Stimulated activated memory B cell treated with anti-CD40 and anti-IgM and Interleukin-4, amounts not matched to agents 10 μg/mL and 1 μg/mL and 100 μg/mL, for 72 hours (primary cell): ENCODE results near the gene PRKCA.

Experiments used
- ATAC-seq: fragments of 150-1000 bp; cut with Tn5 transposase; 2 replicates; pipeline ENCODE4 v1.10.0; 2021
- H3K27ac Mint-ChIP-seq: one replicate; pipeline ENCODE4 v1.8.0; 2022; ENCODE audit warnings: mild to moderate bottlenecking, mixed read lengths
- H3K27me3 Mint-ChIP-seq: one replicate; pipeline ENCODE4 v1.8.0; 2022; ENCODE audit warnings: mixed read lengths
- H3K36me3 Mint-ChIP-seq: one replicate; pipeline ENCODE4 v1.8.0; 2022; ENCODE audit warnings: mixed read lengths
- H3K4me1 Mint-ChIP-seq: one replicate; pipeline ENCODE4 v1.8.0; 2022; ENCODE audit warnings: mixed read lengths
- H3K4me3 Mint-ChIP-seq: one replicate; pipeline ENCODE4 v1.8.0; 2022; ENCODE audit warnings: mild to moderate bottlenecking, moderate library complexity, mixed read lengths
- H3K9me3 Mint-ChIP-seq: one replicate; pipeline ENCODE4 v1.8.0; 2022; ENCODE audit warnings: mixed read lengths

PRKCA gene

DNA sequence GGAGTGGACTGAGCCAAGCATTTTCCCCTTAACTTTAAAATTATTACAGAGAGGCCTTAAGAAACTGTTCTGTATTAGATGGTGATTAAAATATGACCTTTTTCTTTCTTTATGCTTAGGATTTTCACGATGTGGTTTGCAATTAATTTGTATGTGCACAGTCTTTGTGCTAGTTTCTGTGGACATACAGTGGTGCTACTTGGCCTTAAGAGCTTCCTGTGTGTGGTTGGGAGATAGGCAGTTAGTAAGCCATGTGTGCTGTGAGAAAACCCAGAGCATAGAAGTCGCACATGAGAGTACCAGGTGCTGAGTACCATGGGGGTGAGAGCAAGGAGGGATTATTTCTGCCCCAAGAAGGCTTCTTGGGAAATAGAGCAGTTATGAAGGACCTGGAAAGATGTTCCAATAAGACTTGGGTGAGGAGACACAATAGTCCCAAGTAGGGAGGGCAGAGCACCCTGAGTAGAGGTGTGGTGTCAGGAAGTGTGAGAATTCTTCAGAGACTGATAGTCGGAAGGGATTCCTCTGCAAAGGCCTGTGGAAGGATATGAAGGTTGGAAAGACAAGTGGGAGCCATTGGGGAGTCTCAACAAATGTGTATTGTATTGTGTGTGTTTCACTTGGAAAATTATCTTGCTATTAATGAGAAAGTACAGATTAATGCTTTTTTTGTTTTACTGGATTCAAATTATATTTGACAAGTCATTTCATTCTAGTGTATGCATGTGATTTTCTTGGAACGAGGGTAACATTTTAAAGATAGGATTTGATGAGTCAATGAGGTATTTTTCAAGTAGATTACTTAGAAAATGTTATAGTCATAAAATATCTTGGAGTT is 239.9 kb downstream of the PRKCA start:
- ATAC-seq, result peak; percentile 86
- H3K27ac Mint-ChIP-seq, result peak overlapping the region; percentile 12
- H3K4me1 Mint-ChIP-seq, result peaks cover 7% of the 10 kb centered on the region
- H3K9me3 Mint-ChIP-seq, result peaks cover 9% of the 10 kb centered on the region
- H3K36me3 Mint-ChIP-seq, result no peaks in the 10 kb centered on the region
- H3K27me3 Mint-ChIP-seq, result peaks cover 13% of the 10 kb centered on the region
- no peak overlapping the region for H3K4me3 Mint-ChIP-seq

DNA sequence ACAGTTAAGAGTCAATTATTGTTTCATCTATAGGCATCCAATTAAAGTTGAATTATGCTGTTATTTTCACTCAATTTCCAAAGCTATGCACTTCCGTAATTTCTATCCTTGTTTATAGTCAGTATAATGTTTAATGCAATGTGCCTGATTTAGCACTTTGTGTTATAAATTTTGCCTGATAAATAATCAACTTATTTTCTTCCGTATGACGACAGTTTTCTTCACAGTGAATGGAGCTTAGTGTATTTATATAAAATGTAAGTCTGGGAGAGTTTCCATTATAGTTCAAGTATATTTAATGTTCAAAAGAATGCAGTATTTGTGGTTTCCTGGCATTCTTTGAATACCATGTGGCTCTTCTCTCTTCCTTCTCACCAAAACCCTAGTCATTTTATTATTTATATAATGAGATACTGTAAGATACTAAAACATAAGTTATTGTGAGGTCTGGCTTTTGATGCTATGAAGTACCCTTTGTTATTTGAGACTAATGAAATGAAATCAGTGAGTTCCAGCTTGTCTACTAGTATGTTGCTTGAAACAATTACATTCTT is 240.6 kb downstream of the PRKCA start:
- Mint-ChIP-seq H3K27me3 (peaks cover 13% of the 10 kb centered on the region), H3K4me1 (peaks cover 7% of the 10 kb centered on the region), H3K36me3 (no peaks in the 10 kb centered on the region), H3K9me3 (peaks cover 9% of the 10 kb centered on the region), H3K4me3 (no peak overlapping the region), H3K27ac (no peak overlapping the region)
- ATAC-seq, result no peak

DNA sequence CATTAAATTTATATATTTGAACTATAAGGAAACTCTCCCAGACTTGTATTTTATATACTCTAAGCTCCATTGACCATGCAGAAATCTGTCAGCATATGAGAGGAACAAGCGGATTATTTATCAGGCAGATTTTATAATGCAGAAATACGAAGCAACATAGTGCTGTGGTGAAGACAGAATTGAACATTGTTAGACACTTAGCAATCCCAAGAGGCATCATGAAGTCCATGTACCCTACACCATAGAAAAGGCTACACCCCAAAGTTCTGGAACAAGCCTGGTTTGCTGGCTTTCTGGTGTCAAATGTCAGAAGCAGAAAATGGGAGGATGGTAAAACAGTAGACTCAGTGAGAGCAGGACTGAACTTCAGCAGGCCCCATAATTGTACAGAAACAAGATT is 241.1 kb downstream of the PRKCA start:
- Mint-ChIP-seq H3K4me1 (peaks cover 7% of the 10 kb centered on the region), H3K36me3 (no peaks in the 10 kb centered on the region), H3K27ac (no peak overlapping the region), H3K4me3 (no peak overlapping the region), H3K9me3 (peaks cover 9% of the 10 kb centered on the region), H3K27me3 (peaks cover 13% of the 10 kb centered on the region)
- no peak for ATAC-seq

DNA sequence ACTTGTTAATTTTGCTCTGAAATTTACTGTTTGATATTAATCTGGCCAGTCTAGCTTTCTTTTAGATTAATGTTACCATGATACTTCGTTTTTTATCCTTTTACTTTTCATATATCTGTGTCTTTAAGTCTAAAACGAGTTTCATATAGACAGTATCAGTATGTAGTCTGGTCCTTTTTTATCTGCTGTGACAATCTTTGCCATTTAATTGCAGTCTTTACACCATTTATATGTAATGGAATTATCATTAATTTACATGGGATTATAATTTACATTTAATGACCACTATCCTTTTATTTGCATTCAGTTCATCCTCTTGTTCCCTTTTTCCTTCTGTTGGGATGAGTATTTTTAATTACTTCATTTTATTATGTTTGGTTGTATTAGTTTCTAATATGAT is 243.5 kb downstream of the PRKCA start:
- peaks cover 13% of the 10 kb centered on the region for H3K27me3 Mint-ChIP-seq
- no peak overlapping the region for H3K27ac Mint-ChIP-seq
- no peak overlapping the region for H3K4me3 Mint-ChIP-seq
- peaks cover 7% of the 10 kb centered on the region for H3K4me1 Mint-ChIP-seq
- peaks cover 9% of the 10 kb centered on the region for H3K9me3 Mint-ChIP-seq
- ATAC-seq, result no peak
- no peaks in the 10 kb centered on the region for H3K36me3 Mint-ChIP-seq

DNA sequence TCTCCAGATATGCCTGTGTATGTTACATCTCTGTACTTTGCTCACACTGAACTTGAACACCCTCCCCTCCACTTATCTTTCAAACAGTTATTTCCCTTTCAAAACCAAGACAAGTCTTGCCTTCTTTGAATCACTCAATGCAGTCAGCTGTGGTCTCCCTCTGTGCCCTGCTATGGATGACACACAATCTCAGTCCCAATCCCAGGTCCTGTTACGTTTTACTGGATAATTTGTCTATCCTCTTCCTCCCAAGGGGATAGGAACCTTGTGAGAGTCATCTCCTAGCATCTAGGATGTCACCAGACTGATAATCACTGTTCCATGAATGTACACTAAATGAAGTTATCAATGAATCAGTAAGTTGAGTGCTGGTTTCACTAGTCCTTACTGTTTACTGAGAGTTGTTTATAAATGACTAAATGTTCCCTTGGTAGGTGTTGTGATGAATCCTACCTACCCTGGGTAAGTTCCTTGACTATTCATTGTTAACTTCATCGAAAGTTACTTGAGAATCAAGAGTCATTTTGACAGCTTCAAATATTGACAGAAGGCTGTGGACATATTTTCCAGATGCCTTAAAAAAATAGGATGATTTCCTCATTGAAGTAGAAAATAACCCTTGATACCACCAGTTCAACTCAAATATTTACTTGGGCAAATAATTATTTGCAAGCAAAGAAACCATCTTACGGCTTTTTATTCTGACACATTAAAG is 244.9 kb downstream of the PRKCA start:
- Mint-ChIP-seq H3K27me3 (peaks cover 8% of the 10 kb centered on the region), H3K9me3 (peaks cover 9% of the 10 kb centered on the region), H3K27ac (no peak overlapping the region), H3K36me3 (no peaks in the 10 kb centered on the region), H3K4me3 (no peak overlapping the region), H3K4me1 (peaks cover 3% of the 10 kb centered on the region)
- no peak for ATAC-seq

DNA sequence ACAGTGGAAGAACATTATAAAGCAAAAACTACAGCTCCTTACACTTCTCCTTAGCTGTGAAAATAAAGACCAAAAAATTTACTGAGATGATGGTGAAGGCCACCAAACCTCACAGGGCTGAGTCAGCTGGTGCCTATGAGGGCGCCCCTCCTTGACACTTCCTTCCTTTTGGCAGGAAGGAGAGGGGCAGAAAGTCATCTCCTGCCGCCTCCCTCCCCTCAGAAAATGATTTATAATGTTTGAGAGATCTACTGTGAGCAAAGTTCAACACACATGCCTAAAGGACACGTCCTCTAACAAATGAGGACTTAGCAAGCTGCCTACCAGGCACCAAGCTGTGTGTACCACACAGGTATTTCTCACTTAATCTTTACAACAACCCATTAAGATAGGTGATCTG is 245.7 kb downstream of the PRKCA start:
- ATAC-seq, result no peak
- H3K4me3 Mint-ChIP-seq, result no peak overlapping the region
- no peaks in the 10 kb centered on the region for H3K36me3 Mint-ChIP-seq
- H3K27ac Mint-ChIP-seq, result no peak overlapping the region
- H3K4me1 Mint-ChIP-seq, result no peaks in the 10 kb centered on the region
- no peaks in the 10 kb centered on the region for H3K27me3 Mint-ChIP-seq
- H3K9me3 Mint-ChIP-seq, result peaks cover 9% of the 10 kb centered on the region

DNA sequence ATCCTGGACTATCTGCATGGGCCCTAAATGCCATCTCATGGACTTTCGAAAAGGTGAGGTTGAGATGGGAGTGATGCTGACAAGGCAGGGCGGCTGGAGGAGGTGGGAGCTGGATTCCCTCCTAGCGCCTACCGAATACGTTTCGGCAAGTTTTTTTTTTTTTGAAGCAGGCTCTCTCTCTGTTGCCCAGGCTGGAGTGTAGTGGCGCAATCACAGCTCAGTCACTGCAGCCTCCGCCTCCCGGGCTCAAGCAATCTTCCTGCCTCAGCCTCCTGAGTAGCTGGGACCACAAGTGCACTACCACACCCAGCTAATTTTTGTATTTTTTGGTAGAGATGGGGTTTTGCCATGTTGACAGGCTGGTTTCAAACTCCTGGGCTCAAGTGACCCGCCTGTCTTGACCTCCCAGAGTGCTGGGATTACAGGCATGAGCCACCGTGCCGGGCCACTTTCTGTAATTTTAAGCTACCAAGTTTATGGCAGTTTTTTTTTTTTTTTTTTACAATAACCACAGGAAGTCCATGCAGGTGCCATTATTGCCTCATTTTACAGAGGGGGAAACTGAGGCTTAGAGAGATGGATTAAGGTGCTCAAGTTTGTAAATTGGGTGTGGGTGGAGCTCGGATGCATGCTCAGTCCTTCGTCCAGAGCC is 246.4 kb downstream of the PRKCA start:
- H3K4me3 Mint-ChIP-seq, result no peak overlapping the region
- no peaks in the 10 kb centered on the region for H3K4me1 Mint-ChIP-seq

DNA sequence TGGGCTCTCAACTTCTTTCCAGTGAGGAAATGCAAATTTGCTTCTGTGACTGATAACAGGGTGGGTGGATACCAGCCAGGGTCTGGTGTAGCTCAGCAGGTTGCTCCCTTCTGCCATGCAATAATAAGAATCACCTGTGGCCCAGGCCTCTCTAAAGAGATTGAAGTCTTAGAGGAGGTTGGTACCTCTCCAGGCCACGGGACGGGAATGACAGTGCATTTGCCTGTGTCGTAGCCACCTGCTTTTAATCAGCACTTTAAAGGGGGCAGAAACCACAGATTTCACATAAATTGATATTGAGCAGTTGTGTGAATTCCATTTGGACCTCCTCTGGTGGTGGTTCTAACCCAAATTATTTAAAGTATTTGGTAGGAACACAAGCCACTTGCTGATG is 246.9 kb downstream of the PRKCA start:
- Mint-ChIP-seq H3K4me3 (no peak overlapping the region), H3K27ac (no peak overlapping the region), H3K27me3 (peaks cover 7% of the 10 kb centered on the region), H3K36me3 (no peaks in the 10 kb centered on the region), H3K9me3 (peaks cover 12% of the 10 kb centered on the region), H3K4me1 (no peaks in the 10 kb centered on the region)
- no peak for ATAC-seq

More for the DNA sequence above, 246.4 kb downstream of the PRKCA start:
- Mint-ChIP-seq H3K9me3 (peaks cover 12% of the 10 kb centered on the region), H3K27me3 (peaks cover 6% of the 10 kb centered on the region), H3K27ac (no peak overlapping the region), H3K36me3 (no peaks in the 10 kb centered on the region)
- ATAC-seq, result no peak

DNA sequence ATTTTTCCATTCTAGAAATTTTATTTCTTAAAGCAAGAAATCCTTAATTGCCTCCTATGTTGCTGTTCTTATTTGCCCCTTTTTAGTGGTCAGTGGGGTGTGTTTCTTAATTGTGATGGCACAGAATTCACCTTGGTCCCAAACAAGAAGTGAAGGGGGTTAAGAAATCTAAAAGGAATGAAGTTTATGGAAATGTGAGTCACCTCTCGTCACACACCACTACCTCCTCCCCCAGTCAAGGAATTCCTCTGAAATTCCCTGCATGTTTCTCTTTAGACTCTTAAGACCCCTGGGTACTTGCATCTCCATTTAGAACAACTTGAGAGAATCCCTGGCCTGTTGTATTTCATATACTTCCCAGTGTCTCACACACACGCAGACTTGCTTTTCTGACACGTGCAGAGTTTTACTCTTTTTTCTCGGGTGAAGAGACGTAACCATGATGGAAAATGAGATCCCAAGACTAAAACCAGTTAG is 247.4 kb downstream of the PRKCA start:
- H3K9me3 Mint-ChIP-seq, result peaks cover 12% of the 10 kb centered on the region
- H3K36me3 Mint-ChIP-seq, result no peaks in the 10 kb centered on the region

DNA sequence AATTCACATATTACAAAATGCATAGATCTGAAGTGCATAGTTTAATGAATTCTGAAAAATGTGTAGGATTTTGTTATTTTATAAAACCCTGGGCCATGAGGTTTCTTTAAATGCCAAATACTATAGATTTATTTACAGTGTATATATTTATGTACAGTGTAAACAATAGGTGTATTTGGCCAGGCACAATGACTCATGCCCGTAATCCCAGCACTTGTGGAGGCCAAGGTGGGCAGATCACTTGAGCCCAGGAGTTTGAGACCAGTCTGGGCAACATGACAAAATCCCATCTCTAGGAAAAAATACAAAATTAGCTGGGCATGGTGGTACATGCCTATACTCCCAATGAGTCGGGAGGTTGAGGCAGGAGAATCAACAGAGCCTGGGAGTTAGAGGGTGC is 249.4 kb downstream of the PRKCA start:
- Mint-ChIP-seq H3K36me3 (no peaks in the 10 kb centered on the region), H3K4me1 (no peaks in the 10 kb centered on the region), H3K4me3 (no peak overlapping the region), H3K27me3 (peaks cover 7% of the 10 kb centered on the region), H3K27ac (no peak overlapping the region), H3K9me3 (peaks cover 6% of the 10 kb centered on the region)
- no peak for ATAC-seq

More for the DNA sequence above, 247.4 kb downstream of the PRKCA start:
- peaks cover 7% of the 10 kb centered on the region for H3K27me3 Mint-ChIP-seq
- H3K4me3 Mint-ChIP-seq, result no peak overlapping the region
- ATAC-seq, result no peak
- no peak overlapping the region for H3K27ac Mint-ChIP-seq
- H3K4me1 Mint-ChIP-seq, result no peaks in the 10 kb centered on the region

DNA sequence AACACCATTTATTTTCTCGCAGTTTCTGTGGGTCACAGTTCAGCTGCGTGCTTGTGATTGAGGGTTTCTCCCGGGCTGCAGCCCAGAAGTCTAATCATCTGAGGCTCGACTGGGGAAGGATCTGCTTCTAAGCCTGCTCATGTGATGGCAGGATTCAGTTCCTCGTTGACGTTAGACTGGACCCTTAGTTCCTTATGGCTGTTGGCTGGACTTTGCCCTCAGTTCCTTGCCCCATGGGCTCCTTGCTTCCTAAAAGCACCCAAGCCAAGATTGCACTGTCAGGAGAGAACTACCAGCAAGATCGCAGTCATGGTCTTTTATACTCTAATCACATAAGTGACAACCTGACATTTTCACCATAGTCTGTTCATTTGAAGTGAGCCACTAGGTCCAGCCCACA is 250.0 kb downstream of the PRKCA start:
- no peak overlapping the region for H3K4me3 Mint-ChIP-seq
- no peaks in the 10 kb centered on the region for H3K4me1 Mint-ChIP-seq
- H3K27ac Mint-ChIP-seq, result no peak overlapping the region
- no peak for ATAC-seq
- H3K36me3 Mint-ChIP-seq, result no peaks in the 10 kb centered on the region
- peaks cover 2% of the 10 kb centered on the region for H3K9me3 Mint-ChIP-seq
- H3K27me3 Mint-ChIP-seq, result peaks cover 7% of the 10 kb centered on the region

DNA sequence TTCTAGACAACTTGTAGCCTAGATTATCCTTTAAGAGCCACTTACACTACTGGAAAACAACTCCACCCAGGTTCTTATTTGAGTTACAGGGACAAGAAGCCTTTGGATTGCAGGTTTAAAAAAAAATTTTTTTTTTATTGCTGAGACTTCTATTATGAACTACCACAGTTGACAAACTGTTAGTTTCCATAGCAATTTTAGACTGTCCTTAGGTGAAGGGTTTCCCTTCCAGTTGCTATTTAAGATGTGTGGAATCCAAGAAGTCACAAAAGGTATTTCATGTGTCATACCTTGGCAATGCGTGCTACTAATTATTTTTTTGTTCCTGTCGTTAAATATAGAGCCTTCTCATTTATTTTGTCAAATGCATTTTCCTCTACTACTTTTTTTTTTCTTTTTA is 253.2 kb downstream of the PRKCA start:
- Mint-ChIP-seq H3K9me3 (peaks cover 2% of the 10 kb centered on the region), H3K4me1 (no peaks in the 10 kb centered on the region), H3K27ac (no peak overlapping the region), H3K36me3 (no peaks in the 10 kb centered on the region), H3K4me3 (no peak overlapping the region), H3K27me3 (peaks cover 7% of the 10 kb centered on the region)
- no peak for ATAC-seq

DNA sequence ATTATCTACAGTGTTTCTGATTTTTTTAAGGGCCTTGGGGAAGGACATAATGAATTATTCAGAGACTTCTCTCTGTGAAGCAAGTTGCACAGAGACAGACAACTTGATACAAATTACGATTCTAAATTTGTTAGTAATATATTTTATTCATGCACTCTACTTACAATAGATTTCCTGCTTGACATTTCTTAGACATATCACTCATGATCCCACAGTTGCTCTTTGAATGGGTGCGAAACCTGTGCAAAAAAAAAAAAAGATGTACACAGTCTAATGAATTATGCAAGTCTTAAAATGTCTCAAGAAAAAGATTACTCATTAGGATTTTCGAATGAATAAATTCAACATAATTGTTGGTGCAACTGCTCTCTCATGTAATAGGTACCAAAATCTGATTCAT is 254.8 kb downstream of the PRKCA start:
- ATAC-seq, result no peak
- H3K9me3 Mint-ChIP-seq, result peaks cover 2% of the 10 kb centered on the region
- H3K4me1 Mint-ChIP-seq, result no peaks in the 10 kb centered on the region
- no peaks in the 10 kb centered on the region for H3K36me3 Mint-ChIP-seq
- no peak overlapping the region for H3K4me3 Mint-ChIP-seq
- H3K27ac Mint-ChIP-seq, result no peak overlapping the region
- H3K27me3 Mint-ChIP-seq, result peaks cover 7% of the 10 kb centered on the region

DNA sequence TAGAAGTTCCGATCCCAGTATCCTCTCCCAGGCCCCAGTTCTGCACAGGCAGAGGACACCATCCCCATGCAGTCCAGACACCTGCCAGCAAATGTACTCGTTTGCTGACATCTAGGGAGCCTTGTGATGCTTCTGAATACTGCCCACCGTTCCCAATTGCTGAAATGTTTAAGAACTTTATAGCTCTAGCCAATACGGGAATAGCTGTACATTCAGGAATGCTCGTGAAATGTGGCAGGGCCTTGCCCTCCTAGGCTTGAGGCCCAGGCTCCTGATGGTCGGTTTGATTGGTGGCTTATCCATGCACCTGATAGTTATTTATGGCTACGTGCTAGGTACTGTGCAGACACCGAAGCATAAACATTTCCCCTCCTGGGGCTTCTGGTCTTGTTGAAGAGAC is 255.5 kb downstream of the PRKCA start:
- no peak for ATAC-seq
- no peak overlapping the region for H3K4me3 Mint-ChIP-seq
- H3K27ac Mint-ChIP-seq, result no peak overlapping the region
- H3K9me3 Mint-ChIP-seq, result peaks cover 2% of the 10 kb centered on the region
- H3K4me1 Mint-ChIP-seq, result no peaks in the 10 kb centered on the region
- peaks cover 7% of the 10 kb centered on the region for H3K27me3 Mint-ChIP-seq
- H3K36me3 Mint-ChIP-seq, result no peaks in the 10 kb centered on the region

DNA sequence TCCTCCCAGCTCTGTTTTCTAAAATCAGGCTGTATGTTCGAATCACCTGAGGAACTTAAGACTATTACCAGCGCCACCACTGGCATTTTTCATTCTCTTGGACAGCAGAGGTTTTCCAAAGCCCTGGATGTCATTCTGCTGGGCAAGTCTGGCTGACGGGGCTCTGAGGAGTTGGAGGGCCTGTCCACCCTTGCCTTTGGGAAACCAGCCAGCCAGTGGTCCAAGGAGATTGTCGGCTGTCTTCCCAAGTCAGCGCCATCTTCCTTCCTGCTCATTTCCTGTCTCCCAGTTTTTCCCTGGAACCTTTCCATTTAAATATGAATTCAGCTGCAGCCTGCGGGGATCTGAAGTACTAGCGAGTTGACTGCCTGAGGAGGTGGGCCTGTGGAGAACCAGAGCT is 258.3 kb downstream of the PRKCA start:
- ATAC-seq, result no peak
- H3K9me3 Mint-ChIP-seq, result peaks cover 3% of the 10 kb centered on the region
- no peaks in the 10 kb centered on the region for H3K27me3 Mint-ChIP-seq
- H3K4me3 Mint-ChIP-seq, result no peak overlapping the region
- no peaks in the 10 kb centered on the region for H3K36me3 Mint-ChIP-seq
- no peak overlapping the region for H3K27ac Mint-ChIP-seq
- no peaks in the 10 kb centered on the region for H3K4me1 Mint-ChIP-seq
